Prostate gland (tissue), 2 donors: ENCODE data around the gene HNRNPUL2. TPM values are rescaled to one million over a fixed set of nuclear protein-coding genes. Genes with fewer than 3 reads are reported as not detected.

Experiments
- DNase-seq: peaks from one replicate; pipeline ENCODE4 v3.0.0-alpha.2; 2019; ENCODE audit warnings: low spot score
- H3K27ac ChIP-seq, 2 donors: fragments of 200-600 bp; sonication (generic); 2 replicates each; pipeline ENCODE4 v1.5.1; 2017 to 2019
- H3K27me3 ChIP-seq: fragments of 200-600 bp; sonication (generic); replicated peaks from 2 replicates; pipeline ENCODE4 v1.5.1; 2019; ENCODE audit not compliant: insufficient read depth
- H3K36me3 ChIP-seq, 2 donors: fragments of 200-600 bp; sonication (generic); 1 replicate in 1 of 2; 2 replicates in 1 of 2; pipeline versions ENCODE4 v1.5.1 to v1.8.1; 2017 to 2019
- H3K4me1 ChIP-seq: fragments of 200-600 bp; sonication (generic); replicated peaks from 2 replicates; pipeline ENCODE4 v1.5.1; 2019
- H3K4me3 ChIP-seq, 2 donors: fragments of 200-600 bp; sonication (generic); 2 replicates each; pipeline ENCODE4 v1.5.1; 2017 to 2019
- H3K9me3 ChIP-seq: fragments of 200-600 bp; sonication (generic); 2 replicates; pipeline ENCODE4 v1.5.1; 2017
- CTCF ChIP-seq, 4 experiments: fragments of 200-600 bp in 2 of 4; fragments of 450-650 bp in 2 of 4; sonication (generic) in 2 of 4; IDR thresholded peaks; 1 replicate in 3 of 4; 2 replicates in 1 of 4; pipeline ENCODE4 v1.5.1; 2016 to 2019; ENCODE audit warnings: antibody characterized with exemption in 4 of 4, mild to moderate bottlenecking in 2 of 4, moderate library complexity in 2 of 4
- POLR2A ChIP-seq: fragments of 450-650 bp; IDR thresholded peaks from one replicate; pipeline ENCODE4 v1.6.1; 2016; ENCODE audit warnings: antibody characterized with exemption, mild to moderate bottlenecking
- POLR2AphosphoS5 ChIP-seq: sonication (generic); formaldehyde crosslinking; IDR thresholded peaks from one replicate; pipeline ENCODE4 v1.6.1; 2017; ENCODE audit warnings: antibody characterized with exemption
- WGBS: methylation state at CpG from one replicate; pipeline ENCODE4 v1.1.5; 2018; 5-methylcytosine and 5-hydroxymethylcytosine counted together
- intact Hi-C: fragments of 100-400 bp; cut with DNase I; formaldehyde crosslinking; loops from one replicate; pipeline ENCODE4 v1.14.2; 2022
- total RNA-seq, 2 donors: library from RNA; depleted of rRNA; stranded (reverse); fragments of >200 nt; gene quantifications; one replicate each; pipeline ENCODE4 v1.1.0, GENCODE V29; 2016

Gene HNRNPUL2
- total RNA-seq, 2 donors from 2014 or later: 26.6 to 33.5 TPM

DNA sequence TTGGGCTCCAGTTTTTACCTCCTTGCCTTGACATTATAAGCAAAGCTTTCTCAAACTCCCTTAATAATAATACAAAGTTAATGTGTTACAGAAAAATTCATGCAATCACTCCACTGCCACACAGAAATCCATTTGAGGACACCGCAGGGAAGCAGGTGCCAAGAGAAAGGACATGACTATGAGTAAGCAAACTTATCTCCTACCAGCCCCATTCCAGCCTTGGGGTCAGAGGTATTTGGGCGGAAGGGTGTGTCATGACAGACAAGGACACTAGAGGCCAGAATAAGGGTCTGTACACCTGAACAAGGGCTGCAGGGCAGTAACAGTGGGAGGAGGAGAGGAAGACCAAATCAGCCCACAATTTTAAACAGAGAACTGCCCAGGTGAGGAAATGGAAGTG is 13.9 kb downstream of the HNRNPUL2 start:
- no peak for DNase-seq
- WGBS: 88% methylated on average over 2 of the region's 2 CpGs
- peak overlapping the region in 1 of 2 donors; percentile 15 for H3K27ac ChIP-seq
- no peak overlapping the region for H3K4me3 ChIP-seq
- peaks cover 15% of the 10 kb centered on the region for H3K4me1 ChIP-seq
- H3K36me3 ChIP-seq: peaks cover 9 to 15% of the 10 kb centered on the region in 2 donors
- no peaks in the 10 kb centered on the region for H3K27me3 ChIP-seq
- intact Hi-C loops: no loop called here
- H3K9me3 ChIP-seq: no peaks in the 10 kb centered on the region
- TF ChIP-seq POLR2A (no peak), CTCF (IDR thresholded peaks at IDR 0.05) (no peak), POLR2AphosphoS5 (no peak)

- H3K27ac ChIP-seq: peak overlapping the region in 1 of 2 donors; percentile 27
- intact Hi-C loops: no loop called here
- no peaks in the 10 kb centered on the region for H3K27me3 ChIP-seq
- no peak overlapping the region for H3K4me3 ChIP-seq
- no peak for TF ChIP-seq POLR2A
- TF ChIP-seq POLR2AphosphoS5: no peak
- TF ChIP-seq CTCF (IDR thresholded peaks at IDR 0.05): no peak
- WGBS: 49% methylated on average over 3 of the region's 3 CpGs
- peaks cover 9 to 15% of the 10 kb centered on the region in 2 donors for H3K36me3 ChIP-seq
- no peaks in the 10 kb centered on the region for H3K9me3 ChIP-seq
- DNase-seq: no peak
- peaks cover 16% of the 10 kb centered on the region for H3K4me1 ChIP-seq
These were observed 14.4 kb downstream of the HNRNPUL2 start for GRCh38 chr11:62712861-62713260.

- peaks cover 16% of the 10 kb centered on the region for H3K4me1 ChIP-seq
- intact Hi-C loops: no loop called here
- H3K9me3 ChIP-seq: no peaks in the 10 kb centered on the region
- H3K36me3 ChIP-seq: peaks cover 9 to 15% of the 10 kb centered on the region in 2 donors
- H3K4me3 ChIP-seq: no peak overlapping the region
- TF ChIP-seq POLR2A: no peak
- TF ChIP-seq POLR2AphosphoS5: no peak
- TF ChIP-seq CTCF (IDR thresholded peaks at IDR 0.05): no peak
- no peak for DNase-seq
- 72% methylated on average over 6 of the region's 6 CpGs for WGBS
- H3K27ac ChIP-seq: peak overlapping the region in 1 of 2 donors; percentile 27
- no peaks in the 10 kb centered on the region for H3K27me3 ChIP-seq
These were observed 14.9 kb downstream of the HNRNPUL2 start for GRCh38 chr11:62712276-62712812.

DNA sequence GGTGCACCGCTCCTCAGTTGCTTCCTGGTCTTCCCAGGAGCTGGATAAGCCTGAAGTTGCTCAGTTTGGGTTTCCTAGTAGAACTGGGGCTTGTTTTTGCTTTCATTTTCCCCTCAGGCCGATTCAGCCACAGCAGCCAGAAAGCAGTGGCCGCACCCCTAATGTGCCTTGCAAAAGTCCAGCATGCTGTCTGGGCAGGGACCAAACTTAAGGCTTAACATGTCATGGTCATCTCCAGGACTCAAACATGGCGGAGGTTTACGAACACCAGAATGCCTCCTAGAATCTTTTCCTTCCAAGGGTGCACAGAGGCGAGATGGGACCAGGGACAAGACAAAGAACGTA is 17.3 kb downstream of the HNRNPUL2 start:
- Histone ChIP-seq H3K27ac (peak overlapping the region; percentile 94 to 96), H3K36me3 (peaks cover 0 to 10% of the 10 kb centered on the region in 2 donors), H3K4me3 (peak overlapping the region; percentile 35 to 50), H3K27me3 (no peaks in the 10 kb centered on the region), H3K4me1 (peaks cover 14% of the 10 kb centered on the region), H3K9me3 (no peaks in the 10 kb centered on the region)
- intact Hi-C loops: no loop called here
- no peak for TF ChIP-seq CTCF (IDR thresholded peaks at IDR 0.05)
- DNase-seq: no peak
- 67% methylated on average over 7 of the region's 7 CpGs for WGBS

DNA sequence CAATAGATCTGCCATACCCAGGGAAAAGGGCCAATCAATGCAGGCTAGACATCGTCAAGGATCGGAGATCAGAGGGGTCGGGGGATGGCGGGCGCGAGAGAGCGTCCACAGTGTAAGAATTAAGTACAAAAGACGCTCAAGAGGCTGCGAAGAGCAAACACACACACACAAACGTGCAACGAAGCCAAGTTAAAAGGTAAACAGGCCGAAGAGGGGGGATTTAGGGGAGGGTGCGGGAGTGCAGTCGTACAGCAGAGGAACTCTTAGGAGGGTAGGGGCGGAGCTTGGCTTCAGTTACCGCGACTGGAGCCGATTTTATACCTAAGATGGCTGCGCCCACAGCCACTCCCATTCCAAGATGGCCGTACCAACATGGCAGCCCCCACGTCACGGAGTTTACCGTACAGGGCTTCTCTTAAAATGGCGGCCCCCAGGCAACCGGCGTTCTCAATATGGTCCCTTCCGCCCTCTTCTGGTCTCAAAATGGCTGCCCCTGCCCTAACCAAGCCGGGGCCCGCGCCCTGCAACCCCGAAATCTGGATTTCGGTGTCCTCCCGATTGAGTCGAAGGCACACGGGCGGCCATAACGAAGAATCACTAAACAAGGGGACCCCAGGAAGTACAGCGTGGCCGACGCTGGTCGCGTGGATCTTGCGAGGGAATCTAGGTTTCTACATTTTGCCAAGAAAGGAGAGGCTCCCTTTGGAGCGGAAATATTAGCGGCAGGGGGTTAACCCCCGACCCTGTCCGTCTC is 17.8 kb downstream of the HNRNPUL2 start:
- 2% methylated on average over 47 of the region's 47 CpGs for WGBS
- intact Hi-C loops: loop anchor here (5.0 kb wide), 1 partner anchor 107 kb away; the partner anchor contains the start of gene MTA2
- peak overlapping the region; percentile 35 to 50 for H3K4me3 ChIP-seq
- H3K27me3 ChIP-seq: no peaks in the 10 kb centered on the region
- H3K9me3 ChIP-seq: no peaks in the 10 kb centered on the region
- H3K4me1 ChIP-seq: peaks cover 14% of the 10 kb centered on the region
- TF ChIP-seq POLR2AphosphoS5 (peak; percentile 97), CTCF (IDR thresholded peaks at IDR 0.05) (peak in 3 of 4 experiments; percentile 21 to 30 (median 23)), POLR2A (peak; percentile 73)
- H3K36me3 ChIP-seq: peaks cover 0 to 8% of the 10 kb centered on the region in 2 donors
- peak overlapping the region; percentile 94 to 96 for H3K27ac ChIP-seq
- DNase-seq: peak; percentile 97
